A549 (cell line): ENCODE data around the gene CCDC33.

Experiments
- CEBPB ChIP-seq, 2 experiments: fragments of >200 bp in 1 of 2; sonication (Bioruptor Twin) in 1 of 2; formaldehyde crosslinking in 1 of 2; IDR thresholded peaks; 2 replicates each; pipeline ENCODE4 v1.6.1; 2012 to 2016
- E2F6 ChIP-seq: IDR thresholded peaks from 2 replicates; pipeline ENCODE4 v1.6.1; 2012; ENCODE audit warnings: low read depth, borderline replicate concordance
- EP300 ChIP-seq, 2 experiments: fragments of >200 bp; sonication (Bioruptor Twin); formaldehyde crosslinking; IDR thresholded peaks; 2 replicates in 1 of 2; 3 replicates in 1 of 2; pipeline ENCODE4 v1.6.1; 2016 to 2017
- KDM1A ChIP-seq: fragments of 200-600 bp; sonication (generic); IDR thresholded peaks from 2 replicates; pipeline ENCODE4 v1.6.1; 2016; ENCODE audit warnings: low read depth, mild to moderate bottlenecking
- MYC ChIP-seq: IDR thresholded peaks from 2 replicates; pipeline ENCODE4 v1.6.1; 2012; ENCODE audit warnings: mild to moderate bottlenecking, inconsistent platforms, low read length, improper control_type of control experiment, borderline replicate concordance
- POLR2A ChIP-seq: IDR thresholded peaks from 2 replicates; pipeline ENCODE4 v1.6.1; 2012; ENCODE audit warnings: mild to moderate bottlenecking, low read length
- POLR2AphosphoS2 ChIP-seq: conservative IDR thresholded peaks from 2 replicates; pipeline ENCODE4 v1.6.1; 2012; ENCODE audit warnings: low read length, improper control_type of control experiment, inconsistent platforms
- SMC3 ChIP-seq: fragments of >200 bp; sonication (Bioruptor Twin); formaldehyde crosslinking; IDR thresholded peaks from 3 replicates; pipeline ENCODE4 v1.6.1; 2018; ENCODE audit warnings: inconsistent platforms
- SREBF2 ChIP-seq: fragments of 450-650 bp; IDR thresholded peaks from 2 replicates; pipeline ENCODE4 v1.6.1; 2014; ENCODE audit warnings: mild to moderate bottlenecking, moderate library complexity
- ZSCAN20 ChIP-seq: fragments of 250-450 bp; sonication (Bioruptor Pico); IDR thresholded peaks from 2 replicates; pipeline ENCODE4 v1.8.0; 2022; ENCODE audit warnings: mild to moderate bottlenecking, moderate library complexity
- TF ChIP-seq, protein P1 (sequence below): fragments of >200 bp; sonication (Bioruptor Twin); formaldehyde crosslinking; IDR thresholded peaks from 3 replicates; pipeline ENCODE4 v1.5.1; 2016
- TF ChIP-seq, protein P2 (sequence below): fragments of 200-600 bp; sonication (generic); IDR thresholded peaks from 2 replicates; pipeline ENCODE4 v1.6.1; 2016; ENCODE audit warnings: antibody characterized with exemption, mild to moderate bottlenecking, moderate library complexity

GRCh38 chr15:74370471-74370870 lies 134.3 kb downstream of the CCDC33 start:
- TF ChIP-seq, protein P1, sequence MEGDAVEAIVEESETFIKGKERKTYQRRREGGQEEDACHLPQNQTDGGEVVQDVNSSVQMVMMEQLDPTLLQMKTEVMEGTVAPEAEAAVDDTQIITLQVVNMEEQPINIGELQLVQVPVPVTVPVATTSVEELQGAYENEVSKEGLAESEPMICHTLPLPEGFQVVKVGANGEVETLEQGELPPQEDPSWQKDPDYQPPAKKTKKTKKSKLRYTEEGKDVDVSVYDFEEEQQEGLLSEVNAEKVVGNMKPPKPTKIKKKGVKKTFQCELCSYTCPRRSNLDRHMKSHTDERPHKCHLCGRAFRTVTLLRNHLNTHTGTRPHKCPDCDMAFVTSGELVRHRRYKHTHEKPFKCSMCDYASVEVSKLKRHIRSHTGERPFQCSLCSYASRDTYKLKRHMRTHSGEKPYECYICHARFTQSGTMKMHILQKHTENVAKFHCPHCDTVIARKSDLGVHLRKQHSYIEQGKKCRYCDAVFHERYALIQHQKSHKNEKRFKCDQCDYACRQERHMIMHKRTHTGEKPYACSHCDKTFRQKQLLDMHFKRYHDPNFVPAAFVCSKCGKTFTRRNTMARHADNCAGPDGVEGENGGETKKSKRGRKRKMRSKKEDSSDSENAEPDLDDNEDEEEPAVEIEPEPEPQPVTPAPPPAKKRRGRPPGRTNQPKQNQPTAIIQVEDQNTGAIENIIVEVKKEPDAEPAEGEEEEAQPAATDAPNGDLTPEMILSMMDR: no peak
- TF ChIP-seq ZSCAN20 (CRISPR knock-in tag): no peak
- no peak for TF ChIP-seq MYC
- no peak for TF ChIP-seq EP300 (IDR thresholded peaks at IDR 0.05)
- TF ChIP-seq SMC3: no peak
- no peak for TF ChIP-seq POLR2AphosphoS2
- no peak for TF ChIP-seq POLR2A
- TF ChIP-seq E2F6: no peak
- no peak for TF ChIP-seq CEBPB (IDR thresholded peaks at IDR 0.05)
- no peak for TF ChIP-seq KDM1A
- no peak for TF ChIP-seq SREBF2
- TF ChIP-seq, protein P2, sequence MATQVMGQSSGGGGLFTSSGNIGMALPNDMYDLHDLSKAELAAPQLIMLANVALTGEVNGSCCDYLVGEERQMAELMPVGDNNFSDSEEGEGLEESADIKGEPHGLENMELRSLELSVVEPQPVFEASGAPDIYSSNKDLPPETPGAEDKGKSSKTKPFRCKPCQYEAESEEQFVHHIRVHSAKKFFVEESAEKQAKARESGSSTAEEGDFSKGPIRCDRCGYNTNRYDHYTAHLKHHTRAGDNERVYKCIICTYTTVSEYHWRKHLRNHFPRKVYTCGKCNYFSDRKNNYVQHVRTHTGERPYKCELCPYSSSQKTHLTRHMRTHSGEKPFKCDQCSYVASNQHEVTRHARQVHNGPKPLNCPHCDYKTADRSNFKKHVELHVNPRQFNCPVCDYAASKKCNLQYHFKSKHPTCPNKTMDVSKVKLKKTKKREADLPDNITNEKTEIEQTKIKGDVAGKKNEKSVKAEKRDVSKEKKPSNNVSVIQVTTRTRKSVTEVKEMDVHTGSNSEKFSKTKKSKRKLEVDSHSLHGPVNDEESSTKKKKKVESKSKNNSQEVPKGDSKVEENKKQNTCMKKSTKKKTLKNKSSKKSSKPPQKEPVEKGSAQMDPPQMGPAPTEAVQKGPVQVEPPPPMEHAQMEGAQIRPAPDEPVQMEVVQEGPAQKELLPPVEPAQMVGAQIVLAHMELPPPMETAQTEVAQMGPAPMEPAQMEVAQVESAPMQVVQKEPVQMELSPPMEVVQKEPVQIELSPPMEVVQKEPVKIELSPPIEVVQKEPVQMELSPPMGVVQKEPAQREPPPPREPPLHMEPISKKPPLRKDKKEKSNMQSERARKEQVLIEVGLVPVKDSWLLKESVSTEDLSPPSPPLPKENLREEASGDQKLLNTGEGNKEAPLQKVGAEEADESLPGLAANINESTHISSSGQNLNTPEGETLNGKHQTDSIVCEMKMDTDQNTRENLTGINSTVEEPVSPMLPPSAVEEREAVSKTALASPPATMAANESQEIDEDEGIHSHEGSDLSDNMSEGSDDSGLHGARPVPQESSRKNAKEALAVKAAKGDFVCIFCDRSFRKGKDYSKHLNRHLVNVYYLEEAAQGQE: no peak
